ENCODE results near the gene SH3PXD2A.
"Not testable (repeated sequence)": the region's sequence is repeated elsewhere in the genome, so short reads cannot be mapped to it uniquely, and the experiment has no call there.

The SH3PXD2A gene

DNA sequence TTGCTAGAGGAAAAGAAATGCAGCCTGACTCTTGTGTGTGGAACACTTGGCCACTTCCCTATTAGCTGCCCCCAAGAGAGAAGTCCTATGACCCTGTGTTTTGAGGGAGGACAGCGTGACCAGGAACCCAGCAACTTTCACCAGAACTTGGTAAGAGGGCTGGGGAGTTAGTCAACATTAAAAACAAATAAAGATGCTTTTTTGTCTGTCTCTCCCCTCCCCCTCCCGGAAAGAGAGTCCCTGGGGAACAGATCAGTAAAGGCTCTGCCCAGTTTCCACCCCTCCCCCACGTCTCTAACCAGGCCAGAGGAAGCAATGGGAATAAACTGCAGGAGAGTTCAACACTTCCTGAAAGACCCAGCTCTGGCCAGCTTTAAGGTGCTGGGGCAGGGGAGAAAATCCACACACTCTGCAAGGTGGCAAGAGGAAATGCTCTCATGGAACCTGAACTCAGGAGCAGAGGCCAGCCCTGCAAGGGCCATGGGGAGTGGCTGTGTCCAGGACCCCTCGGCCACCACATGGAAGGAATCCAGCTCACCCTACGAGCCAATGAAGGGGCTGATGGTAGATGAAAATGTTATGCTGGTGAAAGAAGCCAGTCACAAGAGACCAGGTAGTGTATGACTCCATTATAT is 21.5 kb downstream of the SH3PXD2A start:
- DNase-seq, result no peak

DNA sequence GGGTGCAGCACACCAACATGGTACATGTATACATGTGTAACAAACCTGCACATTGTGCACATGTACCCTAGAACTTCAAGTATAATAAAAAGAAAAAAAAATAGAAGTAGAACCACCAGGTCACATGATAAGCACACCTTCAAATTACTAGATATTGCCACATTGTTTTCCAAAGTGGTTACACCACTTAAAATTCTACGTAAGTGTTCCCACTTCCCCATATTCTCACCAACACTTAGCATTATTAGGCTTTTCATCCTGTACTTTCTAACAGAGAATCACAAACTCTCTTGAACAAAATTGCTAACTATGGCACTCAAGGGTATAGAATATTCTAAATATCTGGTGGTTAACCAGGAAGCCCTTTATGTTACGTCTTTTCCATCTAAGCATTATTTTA is 22.6 kb downstream of the SH3PXD2A start:
- no peak for DNase-seq

- DNase-seq, result no peak
These were observed 25.4 kb downstream of the SH3PXD2A start for GRCh38 chr10:103829838-103830465.

- DNase-seq, result no peak
These were observed 26.1 kb downstream of the SH3PXD2A start for GRCh38 chr10:103829278-103829677.

- DNase-seq, result no peak
These were observed 26.7 kb downstream of the SH3PXD2A start for GRCh38 chr10:103828587-103829197.

- no peak for DNase-seq
These were observed 27.3 kb downstream of the SH3PXD2A start for GRCh38 chr10:103828107-103828506.

DNA sequence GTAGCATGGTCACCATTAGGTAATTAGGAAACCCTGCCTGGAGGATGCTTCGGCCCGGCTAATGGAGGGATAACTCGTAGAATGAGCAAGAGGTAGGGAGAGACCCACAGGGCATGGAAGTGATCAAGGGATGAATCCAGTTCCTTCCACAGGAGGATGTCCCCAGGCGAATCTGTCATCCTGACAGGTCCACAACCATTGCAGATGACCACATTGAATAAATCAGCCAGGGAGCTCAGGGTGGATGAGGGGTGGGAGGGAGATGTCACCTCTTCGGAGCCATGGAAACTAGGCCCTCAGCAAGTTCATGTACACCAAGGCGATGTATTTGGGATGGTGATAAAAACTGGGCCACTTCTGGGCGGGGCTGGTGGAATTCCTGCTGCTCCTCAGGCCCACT is 28.5 kb downstream of the SH3PXD2A start:
- DNase-seq, result no peak

DNA sequence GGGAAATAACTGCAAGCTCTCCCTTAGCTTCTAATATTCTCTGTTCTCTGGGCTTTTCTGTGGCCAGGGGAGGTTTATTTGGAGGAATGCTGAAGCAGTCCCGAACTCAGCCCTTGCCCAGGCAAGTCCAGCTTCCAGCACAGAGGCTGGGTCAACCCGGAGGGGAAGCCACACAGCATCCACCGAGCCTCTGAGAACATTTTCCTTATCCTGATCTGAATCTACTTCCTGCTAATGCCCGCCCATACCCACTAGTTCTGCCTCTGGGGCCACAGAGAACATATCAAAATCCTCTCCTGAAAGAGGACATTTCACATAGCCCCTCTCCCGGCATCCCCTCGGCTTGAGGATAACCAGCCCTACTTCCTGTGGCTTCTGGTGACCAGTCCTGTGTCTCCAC is 31.1 kb downstream of the SH3PXD2A start:
- DNase-seq, result no peak

GRCh38 chr10:103823706-103824272 is 31.6 kb downstream of the SH3PXD2A start:
- DNase-seq, result no peak

DNA sequence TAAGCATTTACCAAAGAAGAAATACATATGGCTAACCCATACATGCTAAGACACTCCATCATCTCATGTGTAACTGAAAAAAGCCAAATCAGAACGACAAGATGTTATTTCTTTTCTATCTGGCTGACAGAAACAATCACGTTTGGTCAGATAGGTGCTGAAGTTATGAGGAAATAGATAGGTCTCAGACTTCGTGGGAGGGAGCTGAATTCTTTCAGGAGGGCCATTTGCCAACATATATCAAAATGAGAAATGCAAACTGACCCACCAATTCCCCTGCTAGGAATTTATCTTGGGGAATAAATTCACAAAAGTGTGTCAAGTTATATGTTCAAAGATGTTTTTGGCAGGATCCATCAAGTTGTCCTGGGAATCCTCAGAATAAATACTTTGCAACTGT is 32.6 kb downstream of the SH3PXD2A start:
- no peak for DNase-seq

DNA sequence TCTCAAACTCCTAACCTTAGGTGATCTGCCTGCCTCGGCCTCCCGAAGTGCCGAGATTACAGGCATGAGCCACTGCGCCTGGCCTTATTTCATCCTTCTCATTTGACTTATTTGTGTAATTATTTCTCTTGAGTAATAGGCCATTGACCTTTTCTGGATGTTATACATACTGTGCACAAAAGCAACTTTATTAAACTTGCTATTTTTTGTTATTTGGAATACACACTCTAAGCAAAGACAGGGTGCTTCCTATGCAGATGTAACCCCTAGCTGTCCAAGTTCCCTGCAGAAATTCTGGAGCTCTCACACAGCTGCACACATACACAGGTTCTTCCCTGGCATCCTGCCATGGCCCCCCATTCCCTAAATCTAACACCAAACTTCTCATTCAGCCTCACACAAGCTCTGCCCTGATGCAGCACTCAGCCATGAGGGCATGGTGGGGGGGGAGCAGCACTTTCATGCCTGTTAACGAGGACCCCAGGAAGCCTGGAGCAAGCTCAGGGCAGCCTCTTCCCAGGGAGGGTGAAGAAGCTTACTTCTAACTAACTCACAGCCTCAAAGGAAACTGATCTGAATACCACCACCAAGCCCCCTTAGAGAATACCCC is 33.2 kb downstream of the SH3PXD2A start:
- DNase-seq, result no peak

DNA sequence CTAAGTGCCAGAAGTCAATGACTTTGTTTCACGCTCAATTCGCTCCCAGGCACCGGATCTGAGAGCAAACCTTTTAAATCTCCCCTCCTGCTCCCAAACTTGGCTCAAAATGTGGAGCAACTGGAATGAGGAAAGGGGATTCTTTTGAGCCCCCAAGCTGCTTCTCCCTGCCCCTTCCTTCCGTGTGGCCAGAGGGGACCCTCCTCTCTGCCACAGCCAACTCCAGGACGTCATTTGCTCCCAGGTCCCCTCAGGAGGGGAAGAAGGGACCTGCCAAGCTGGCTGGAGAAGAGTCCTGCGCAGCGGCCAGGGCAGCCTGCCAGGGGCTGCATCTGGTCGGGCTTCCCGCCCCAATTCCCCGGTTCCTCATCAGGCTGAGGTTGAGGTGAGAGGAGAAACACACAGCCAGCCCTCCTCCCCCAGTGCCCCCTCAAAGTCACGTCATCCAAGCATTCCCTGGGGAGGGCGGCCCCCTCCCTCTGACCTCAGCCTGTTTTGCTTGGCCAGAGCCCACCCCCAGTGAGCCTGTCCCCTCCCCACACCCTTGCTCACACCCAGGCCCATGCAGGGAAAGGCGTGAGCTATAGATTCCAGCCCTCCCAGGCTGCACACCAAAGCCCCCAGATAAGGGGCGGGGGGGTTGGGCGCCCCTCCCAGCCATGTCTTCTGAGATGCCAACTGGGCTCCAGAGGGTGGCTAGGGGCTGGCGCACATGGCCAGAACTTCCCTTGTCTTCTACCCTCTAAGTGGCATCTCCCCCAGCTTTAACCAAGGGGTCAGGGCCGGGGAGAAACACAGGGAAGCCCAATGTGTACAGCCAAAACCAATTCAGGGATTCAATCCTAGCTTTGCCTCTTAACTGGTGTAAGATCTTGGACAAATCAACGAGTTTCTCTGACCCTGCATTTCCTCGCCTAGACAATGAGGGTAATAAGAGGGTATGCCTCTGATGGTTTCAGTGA is 35.0 kb downstream of the SH3PXD2A start:
- DNase-seq, result no peak

GRCh38 chr10:103819493-103819892 is 35.9 kb downstream of the SH3PXD2A start:
- no peak for DNase-seq

GRCh38 chr10:103818765-103819374 is 36.5 kb downstream of the SH3PXD2A start:
- no peak for DNase-seq

DNA sequence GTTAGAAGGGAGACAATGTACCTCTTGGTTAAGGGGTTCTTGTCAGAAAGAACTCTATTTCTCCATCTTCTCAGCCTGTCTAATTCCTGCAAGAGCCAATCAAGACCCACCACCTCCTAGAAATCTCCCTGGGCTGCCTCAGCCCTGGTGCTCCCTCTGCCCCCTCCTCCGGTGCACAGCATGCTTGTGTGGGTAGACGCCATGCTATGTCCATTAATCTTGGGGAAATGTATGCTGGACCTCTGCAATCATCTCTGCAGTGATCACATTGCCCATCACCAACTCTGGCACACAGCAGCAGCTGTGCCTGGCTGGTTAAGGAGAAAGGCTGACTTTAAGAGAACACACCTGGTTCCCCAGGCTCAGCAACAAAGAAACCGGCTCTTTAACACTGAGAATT is 37.3 kb downstream of the SH3PXD2A start:
- no peak for DNase-seq

GRCh38 chr10:103816431-103816830 is 38.9 kb downstream of the SH3PXD2A start:
- DNase-seq, result no peak

- DNase-seq, result no peak
These were observed 40.6 kb downstream of the SH3PXD2A start for GRCh38 chr10:103814626-103815370.

DNA sequence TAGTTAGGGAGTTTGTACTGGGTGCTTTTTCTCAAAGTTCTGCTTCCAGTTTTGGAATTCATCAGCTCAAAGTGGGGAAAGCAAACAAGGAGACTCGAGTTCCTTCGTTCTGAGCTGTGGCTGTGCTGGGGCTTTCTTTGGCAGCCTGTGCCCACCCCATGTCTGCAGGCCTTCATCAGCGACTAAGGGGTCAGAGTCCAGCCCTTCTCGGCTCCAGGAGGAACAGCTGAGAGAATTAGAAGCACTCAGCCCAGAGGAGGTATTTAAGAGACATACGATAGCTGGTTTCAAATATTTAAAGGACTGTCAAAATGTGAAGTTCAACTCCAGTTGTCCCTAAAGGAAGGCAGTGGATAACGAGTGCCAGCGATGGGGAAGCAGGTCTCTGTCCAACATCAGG is 41.3 kb downstream of the SH3PXD2A start:
- no peak for DNase-seq

DNA sequence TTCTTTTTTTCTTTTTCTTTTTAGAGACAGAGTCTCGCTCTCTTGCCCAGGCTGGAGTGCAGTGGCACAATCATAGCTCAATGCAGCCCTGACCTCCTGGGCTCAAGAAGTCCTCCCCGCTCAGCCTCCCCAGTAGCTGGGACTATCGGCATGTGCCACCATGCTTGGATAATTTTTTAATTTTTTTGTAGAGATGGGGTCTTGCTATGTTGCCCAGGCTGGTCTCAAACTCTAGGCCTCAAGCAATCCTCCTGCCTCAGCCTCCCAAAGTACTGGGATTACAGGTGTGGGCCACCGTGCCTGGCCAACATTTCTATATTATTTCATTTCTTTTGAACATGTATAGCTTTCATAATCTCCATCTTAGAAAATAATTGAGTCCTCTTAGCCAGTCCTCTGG is 42.1 kb downstream of the SH3PXD2A start:
- DNase-seq, result not testable (repeated sequence)

GRCh38 chr10:103812432-103812831 is 42.9 kb downstream of the SH3PXD2A start:
- no peak for DNase-seq

DNA sequence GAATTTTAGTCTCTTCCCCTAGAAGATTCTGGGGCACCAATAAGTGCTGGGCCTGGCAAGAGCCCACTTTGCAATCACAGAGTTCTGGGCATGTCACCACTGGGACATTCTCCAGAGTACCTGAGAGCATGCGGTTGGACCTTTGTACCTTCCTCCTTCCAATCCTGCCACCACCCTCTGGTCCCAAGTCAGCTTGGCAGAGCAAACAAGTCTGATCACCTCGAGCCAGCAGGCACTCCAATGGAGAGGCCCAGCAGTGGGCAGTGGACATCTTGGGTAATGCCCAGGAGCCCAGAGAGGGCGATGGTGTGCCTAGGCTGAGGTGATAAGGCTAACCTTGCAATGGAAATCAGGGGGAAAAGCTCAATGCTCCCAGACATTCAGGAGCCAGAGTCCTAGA is 43.4 kb downstream of the SH3PXD2A start:
- no peak for DNase-seq

Data from activated CD4-positive, alpha-beta T cell treated with anti-CD3 and anti-CD28 coated beads for 4 hours (primary cell).